Kidney tubule cell (primary cell): Measurements from ENCODE around the gene AGPAT4.

ENCODE experiments used
- DNase-seq: peaks from one replicate; pipeline ENCODE4 v3.0.0-alpha.2; 2018; ENCODE audit warnings: low spot score

The AGPAT4 gene

DNA sequence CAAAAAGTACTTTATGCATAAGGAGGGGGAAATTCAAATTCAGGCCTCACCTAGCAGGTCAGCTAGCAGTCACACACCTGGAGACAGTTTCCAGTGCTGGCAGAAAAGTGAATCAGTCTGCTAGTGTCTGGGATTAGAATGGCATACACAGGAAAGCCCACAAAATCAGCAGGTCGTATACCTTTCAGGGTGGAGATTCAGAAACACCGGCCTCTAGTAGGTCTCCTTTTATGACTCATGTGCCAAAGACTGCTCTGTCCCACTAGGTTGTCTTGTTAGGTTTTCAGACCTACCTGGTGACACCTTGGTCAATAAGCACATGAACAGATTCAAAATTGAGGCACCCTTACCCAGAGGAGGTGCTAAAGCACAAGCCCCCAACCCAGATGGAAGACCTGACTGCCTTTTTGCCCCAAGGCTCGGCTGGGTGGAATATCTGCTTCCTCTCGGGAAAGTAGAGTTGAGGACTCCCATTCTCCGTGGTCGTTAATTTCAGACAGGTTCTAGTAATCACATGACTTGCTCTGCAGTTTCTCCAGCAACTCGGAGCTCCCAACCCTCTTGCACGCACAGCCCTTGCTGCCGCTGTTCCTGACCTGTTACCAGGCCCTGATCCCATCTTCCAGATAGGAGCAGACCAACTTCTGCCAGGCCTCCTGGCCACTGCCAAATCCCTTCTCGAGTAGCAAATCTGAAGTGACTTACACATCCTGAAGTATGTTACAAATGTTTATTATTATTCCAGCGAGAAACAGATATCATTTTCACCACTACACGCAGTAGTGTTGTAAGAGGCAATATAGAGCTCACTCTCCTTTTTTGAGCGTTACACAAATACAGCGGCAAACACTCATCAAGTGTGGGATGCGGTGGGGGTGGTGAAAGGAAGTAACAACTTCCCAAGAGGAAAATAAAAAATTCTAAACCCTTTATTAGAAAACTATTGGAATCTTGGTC is 46.6 kb downstream of the AGPAT4 start:
- DNase-seq: peak; percentile 33

DNA sequence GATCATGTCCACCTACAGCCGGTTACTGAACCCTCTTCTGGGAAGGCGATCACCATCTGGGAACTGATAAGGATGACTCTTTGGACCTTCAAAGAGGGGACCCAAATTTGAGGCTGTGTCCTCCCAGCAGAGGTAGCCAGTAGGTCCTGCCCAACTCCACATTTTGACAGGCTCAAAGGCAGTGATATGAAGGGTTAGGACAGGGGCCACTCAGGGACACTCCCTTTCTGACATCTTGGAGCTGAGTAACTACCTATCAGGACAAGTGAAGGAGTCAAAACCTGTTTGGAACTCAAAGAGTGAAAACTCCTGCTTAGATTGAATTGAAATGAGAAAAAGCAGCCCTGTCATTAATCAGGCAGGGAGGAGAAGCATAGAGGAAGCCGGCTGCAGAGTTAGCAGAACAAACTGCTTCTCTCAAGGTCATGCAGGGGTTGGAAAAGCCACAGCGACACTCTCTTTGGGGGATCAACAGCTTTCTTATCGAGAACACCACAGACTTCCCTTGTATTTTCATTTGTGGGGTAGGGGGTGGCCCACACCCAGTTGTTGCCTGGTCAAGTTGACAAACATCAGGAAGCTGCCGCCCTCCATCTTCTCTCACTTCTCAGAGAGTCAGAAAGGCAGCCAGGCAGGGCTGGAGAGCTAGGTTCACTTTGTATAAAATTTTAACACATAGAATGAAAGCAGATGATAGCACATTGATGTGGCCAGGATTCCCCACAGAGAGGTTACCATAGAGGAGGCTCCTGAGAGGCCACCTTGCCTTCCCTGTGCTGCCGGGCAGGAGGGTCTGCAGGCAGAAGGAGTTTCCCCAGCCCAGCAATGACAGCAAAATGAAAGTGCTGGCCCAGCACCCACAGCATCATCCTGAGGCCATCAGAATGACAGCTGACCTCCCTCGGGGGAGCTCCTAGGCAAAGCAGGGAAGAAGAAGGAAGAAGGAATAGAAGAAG is 47.6 kb downstream of the AGPAT4 start:
- no peak for DNase-seq

DNA sequence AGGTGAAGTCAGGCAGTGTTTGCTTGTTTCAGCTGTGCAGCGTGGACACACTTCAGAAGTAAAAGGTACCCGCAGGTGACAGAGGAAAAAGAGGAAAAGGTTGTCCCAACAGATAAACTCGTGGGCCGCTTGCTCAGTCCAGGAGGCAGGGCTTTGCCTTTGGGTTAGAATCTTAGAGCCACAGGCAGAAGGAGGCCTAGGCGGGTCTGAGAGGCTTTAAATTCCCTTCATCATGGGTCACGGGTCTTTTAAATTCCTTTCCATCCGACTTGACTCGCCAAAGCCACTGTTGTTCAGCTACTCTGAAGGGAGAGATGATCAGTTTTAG is 48.2 kb downstream of the AGPAT4 start:
- DNase-seq: peak; percentile 42

DNA sequence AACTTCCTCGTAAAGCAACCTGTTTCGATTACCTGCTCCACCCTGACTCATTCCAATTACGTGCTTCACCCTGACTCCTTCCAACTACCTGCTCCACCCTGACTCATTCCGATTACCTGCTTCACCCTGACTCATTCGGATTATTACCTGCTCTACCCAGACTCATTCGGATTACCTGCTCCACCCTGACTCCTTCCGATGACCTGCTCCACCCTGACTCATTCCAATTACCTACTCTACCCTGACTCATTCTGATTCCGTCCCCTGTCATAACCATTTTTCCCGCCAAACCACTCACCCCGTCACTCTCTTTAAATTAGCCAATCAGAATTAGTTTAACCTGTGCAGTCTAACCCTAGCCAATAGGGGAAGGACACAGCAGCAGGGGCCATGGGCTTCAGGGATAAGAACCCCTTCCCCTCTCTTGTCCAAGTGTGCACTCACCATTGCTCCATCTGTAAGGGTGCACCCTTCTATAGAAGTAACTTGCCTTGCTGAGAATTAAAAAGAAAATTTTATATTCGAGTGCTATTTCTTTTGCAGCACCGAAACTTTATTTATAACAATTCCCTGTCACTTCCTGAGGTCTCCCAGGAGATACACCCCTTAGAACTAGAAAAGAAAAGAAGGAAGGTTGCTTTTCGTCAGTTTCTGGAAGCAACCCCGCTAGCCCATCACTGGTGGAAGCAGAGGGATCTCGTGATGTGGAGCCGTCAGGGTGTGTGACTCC is 48.7 kb downstream of the AGPAT4 start:
- peak; percentile 81 for DNase-seq

DNA sequence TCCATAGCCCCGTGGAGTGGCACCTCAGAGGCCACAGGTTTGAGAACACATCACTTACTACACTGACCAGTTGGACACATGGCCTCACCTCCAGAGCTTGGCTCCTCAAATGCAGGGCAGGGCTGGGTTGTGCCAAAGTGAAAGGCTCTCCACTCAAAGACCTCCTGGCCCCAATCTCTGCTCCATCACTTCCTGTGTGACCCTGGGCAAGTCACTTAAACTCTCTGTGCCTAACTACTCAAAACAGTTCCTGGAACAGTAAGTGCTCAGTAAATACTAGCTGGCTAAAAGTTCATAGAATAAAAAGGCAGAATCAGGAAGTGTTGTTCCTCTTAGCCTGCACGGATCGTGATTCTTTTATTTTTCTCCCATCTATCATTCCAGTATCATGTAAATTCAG is 50.2 kb downstream of the AGPAT4 start:
- no peak for DNase-seq

DNA sequence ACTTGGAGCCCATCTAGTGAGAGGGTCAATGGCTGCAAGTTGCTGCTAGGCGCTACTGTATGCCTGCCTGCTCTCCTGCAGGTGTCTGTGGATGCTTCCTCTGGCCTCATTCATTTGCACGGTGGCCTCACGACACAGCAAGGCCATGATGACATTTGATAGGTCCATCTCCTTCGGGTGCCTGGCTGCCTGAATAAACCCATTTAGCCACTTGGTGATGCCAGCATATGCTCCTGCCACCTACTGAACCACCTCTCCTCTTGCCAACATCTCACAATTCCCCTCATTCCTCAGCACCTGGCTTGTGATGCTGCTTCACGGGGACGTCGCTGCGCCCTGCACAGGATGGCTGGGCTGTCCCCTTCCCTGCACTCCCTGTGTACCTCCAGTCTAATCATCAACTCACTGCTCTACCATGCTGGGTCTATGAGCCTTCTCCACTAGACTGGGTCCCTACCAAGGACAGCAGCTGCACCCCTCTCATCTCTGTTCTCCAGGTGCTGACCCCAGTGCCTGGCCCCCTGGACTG is 51.1 kb downstream of the AGPAT4 start:
- DNase-seq: no peak

DNA sequence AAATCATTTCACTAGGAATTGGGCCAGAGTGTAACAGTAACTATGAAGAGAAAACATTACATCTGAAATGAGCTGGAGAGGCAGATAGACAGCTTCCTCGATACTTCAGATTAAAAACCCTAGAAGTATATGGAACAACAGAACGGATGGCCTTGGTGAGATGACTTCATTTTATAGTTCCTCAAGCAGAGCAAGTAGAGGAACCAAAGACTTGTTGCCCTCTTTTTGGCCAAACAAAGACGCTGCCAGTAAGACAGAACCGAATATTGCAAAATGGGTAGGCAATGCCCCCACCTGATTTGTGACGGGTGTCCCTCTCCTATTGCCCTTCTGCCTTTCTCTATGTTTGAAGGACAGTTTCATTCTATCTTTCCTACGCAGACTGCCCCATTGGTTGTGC is 53.5 kb downstream of the AGPAT4 start:
- DNase-seq: no peak

DNA sequence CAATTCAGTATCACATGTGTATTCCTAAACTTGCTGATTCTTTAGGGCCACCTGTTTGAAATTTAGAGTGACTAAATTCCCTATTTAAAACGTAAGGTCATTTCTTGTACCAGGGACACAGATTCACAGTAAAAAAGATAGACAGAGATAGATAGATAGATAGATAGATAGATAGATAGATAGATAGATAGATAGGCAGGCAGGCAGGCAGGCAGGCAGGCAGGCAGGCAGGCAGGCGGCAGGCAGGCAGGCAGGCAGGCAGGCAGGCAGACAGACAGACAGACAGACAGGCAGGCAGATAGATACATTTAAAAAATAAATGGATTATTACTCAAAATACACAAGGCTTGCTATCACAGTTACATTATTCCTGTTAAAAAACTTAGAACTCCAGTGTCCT is 54.2 kb downstream of the AGPAT4 start:
- DNase-seq: no peak

DNA sequence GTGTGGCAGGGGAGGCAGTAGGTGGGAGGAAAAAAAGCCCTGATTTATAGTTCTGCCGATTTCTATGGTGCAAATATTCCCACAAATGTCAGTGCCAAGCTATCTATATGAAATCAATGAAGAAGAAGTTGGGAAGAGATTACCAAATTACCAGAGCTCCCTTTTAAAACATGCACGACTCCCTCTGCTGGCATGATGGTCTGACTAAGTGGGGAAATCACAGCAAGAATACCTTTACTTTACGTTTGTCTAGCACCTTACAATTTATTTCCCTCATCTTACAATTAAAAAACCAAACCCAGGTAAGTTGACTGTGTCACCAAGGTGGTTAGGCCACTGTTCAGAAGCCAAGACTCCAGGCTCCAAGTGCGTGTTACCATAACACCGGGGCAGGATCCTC is 55.6 kb downstream of the AGPAT4 start:
- DNase-seq: no peak

DNA sequence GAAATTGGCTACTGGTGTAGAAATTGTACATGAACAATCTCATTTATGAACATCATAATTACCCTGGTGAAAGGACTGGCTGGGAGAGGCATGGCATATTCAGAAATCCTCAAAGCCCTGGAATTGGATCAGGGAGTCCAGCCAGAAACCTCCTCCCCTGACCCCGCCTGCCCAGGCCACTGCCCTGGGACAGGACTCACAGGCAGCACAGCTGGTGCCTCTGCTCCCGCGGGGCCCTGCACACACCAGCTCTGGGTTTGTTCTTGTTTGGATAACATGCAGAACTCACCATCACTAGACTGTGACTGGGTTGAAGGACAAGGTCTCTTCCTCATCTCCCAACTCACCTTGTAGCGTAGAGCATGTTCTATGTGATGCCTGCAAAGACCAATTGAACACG is 56.2 kb downstream of the AGPAT4 start:
- DNase-seq: no peak

DNA sequence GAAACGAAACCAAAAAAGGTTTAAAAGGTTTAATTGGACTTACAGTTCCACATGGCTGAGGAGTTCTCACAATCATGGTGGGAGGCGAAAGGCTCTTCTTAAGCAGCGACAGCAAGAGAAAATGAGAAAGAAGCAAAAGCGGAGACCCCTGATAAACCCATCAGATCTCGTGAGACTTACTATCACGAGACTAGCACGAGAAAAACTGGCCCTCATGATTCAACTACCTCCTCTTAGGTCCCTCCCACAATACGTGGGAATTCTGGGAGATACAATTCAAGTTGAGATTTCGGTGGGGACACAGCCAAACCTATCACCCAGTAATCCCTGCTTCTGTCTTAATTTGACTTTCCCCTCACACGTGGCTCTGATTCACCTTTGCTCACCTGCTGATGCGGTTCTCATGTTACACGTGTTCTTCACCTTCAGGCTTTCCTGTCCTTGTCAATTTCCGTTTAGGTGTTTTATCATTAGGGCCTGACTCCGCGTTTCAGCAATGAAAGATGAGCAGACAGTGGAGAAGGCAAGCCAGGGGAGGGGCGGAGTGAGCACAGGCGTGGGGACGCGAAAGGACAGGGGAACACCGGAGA is 57.1 kb downstream of the AGPAT4 start:
- DNase-seq: no peak

DNA sequence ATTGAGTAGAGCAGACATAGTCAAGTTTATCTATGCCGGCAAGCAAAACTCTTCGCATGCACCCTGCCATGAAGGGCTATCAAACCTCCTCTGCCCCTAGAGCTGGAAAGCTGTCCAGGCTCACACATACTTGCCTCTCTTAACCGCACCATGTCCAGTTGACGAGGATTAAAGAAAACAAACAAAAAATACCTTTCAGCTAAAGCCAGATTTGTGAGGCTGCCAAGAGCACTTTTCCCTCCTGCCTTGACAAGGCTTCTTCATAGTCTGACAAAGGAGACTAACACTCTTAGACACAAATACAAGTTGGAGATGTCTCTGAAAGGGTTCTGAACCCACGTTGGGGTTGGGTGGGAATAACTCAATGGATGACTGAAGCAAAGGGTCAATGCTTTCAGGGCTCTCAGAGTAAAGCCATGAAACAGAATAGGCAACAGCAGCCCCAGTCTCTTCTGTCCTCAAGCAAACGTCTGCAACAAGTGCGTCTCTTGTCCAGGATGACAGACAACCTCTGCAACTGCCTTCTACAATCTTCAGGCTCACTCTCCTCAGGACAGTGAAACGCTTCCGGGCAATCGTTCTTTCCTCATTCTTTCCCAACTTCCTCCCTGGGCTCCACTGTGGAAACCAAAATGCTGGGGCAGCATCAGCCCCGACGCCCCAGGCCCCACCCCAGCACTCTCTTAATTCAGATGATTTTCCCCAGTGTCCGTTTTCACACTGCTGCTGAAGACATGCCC is 57.8 kb downstream of the AGPAT4 start:
- no peak for DNase-seq

DNA sequence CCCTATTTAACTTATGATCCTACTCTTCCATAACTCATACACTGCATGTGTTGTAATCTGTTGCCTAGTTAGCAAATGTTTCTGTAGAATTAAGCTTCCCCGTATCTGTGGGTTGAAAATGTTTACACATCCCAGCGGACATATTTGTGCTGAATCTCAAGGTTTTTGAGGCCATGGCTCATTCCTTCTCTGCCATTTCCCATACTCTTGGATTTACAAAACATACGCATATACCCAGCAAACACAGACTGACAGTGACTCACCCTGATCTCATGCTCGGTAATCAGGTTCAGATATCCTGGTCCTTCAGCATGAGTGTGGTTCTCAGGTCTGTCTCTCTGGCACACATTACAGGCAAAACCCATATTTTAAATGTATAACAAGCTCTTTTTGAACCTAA is 58.7 kb downstream of the AGPAT4 start:
- DNase-seq: peak; percentile 66

DNA sequence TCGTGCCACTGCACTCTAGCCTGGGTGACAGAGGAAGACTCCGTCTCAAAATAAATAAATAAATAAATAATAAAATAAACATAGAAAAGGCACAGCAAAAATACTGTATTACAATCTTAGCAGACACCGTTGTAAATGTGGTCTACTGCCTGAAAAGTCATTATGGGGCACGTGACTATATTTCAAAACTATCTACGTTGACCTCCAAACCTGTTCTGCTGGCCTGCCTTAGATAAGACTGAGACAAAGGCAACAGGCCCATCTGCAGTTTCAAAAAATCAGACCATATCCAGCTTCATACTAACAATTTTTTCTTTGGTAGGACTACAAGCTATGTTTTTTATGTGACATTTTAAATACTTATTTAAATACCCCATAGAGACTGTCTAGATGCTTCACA is 59.1 kb downstream of the AGPAT4 start:
- DNase-seq: no peak

DNA sequence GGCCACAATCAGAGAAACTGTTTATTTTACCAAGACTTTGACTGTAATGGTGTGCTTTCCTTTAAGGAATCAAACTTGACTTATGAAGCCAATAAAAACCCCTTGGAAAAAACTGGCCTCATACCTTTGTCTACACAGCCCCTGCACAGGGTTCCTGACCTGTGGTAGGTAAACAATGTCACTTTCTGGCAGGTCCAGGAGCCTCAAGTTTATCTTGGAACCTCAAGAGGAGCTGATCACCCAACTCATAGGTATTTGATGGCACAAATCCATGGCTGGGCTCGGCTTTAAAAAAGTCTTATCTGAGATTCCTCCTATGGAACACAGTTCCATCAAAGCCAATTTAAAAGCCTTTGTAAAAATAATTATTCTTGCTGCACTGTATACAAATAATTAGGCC is 61.0 kb downstream of the AGPAT4 start:
- DNase-seq: no peak

DNA sequence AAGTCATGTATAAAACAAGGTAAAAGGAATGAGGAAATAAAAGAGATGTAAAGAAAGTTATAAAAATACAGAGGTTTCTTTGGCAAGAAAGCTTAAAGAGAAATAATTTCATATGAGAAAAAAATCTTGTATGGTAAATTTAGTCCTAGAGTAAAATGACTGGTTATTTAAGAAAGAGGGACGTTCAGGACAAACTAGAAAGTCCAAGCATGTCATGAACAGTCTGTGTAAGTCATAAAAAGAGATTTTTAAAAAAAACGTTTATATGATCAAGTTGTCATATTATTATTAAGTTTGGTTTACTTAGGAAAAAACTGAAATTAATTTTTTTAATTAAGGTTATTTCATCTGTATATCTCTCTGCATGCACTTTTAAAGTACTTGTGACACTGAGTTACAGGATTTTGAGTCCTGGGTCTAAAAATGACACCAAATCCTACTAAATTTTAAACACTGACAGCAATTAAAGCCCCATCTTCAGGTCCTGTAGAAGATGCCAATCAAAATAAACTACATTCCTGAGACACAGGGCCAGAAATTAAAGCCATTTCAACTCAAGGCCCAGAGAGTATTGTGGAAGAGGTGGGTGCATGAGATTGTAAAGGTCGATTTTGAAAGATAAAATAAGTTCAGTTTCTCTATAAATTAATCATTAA is 62.4 kb downstream of the AGPAT4 start:
- DNase-seq: no peak

DNA sequence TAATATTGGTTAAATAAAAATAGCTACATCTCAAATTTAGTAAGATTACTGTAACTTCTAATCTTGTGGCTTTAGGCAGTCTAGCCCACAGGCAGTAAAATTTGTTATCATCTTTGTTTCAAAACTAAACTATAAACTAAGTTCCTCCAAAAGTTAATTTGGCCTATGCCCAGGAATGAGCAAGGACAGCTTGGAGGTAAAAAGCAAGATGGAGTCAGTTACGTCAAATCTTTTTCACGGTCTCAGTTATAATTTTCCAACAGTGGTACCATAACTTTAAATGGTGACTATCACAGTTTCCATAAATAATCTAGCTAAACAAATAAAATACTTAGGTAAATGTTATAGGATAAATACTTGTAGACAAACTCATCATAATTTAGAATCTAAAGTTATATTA is 63.0 kb downstream of the AGPAT4 start:
- no peak for DNase-seq

DNA sequence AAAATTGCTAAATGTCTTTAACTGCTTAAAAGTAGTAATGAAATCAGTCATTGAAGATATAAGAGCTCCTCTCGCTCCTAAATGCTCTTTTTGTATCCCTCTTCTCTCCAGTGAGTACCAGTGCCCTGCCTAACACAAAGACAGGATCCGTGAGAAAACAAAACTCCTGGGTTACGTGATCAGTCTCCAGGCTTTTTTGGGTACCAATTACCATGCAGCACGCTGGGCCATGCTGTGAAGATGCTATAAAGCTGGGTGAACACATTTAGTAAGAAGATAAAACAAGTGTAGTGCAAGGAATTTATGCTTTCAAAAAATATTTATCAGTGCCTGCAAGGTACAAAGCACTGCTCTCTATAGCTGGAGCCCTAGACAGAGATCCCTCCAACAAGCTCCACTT is 66.7 kb downstream of the AGPAT4 start:
- no peak for DNase-seq

DNA sequence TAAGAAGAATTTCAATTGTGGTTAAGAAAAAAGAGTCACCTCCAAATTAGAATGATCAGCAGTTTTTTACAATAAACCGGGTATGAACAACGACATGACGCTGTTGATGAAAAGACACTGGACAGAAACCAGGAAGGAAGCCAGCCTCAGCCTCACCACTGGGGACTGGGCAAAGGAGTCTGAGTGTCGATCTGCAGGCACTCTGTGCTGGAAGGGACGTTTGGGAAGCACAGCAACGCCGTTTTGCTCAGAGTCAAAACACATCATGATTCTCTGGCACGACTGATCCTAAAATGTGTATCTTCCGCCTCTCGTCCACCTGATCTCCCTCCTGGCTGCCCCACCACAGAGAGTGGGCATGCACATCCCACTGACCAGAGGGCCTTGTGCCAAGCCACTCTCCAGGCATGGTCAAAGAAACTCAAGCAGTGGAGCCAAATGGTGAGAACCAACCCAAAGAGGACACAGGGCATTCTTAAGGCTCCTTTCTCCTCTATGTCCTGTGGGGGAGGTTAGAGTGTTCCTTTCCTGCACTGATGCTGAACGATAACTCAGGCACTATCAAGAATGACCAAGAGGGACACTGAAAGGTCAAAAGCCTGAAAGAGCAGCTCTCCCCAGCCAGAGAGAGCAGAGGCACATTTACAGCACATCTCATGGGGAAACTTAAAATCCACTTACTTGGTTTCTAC is 68.8 kb downstream of the AGPAT4 start:
- DNase-seq: peak; percentile 20
